Subcutaneous abdominal adipose tissue (tissue), 5 donors: ENCODE results near the gene MATN4.

ENCODE experiments used
- H3K27ac ChIP-seq: one replicate; pipeline ENCODE4 v1.7.0; 2013; ENCODE audit warnings: low read depth, mild to moderate bottlenecking, inconsistent platforms, low read length, moderate library complexity
- H3K27me3 ChIP-seq, 5 donors: one replicate each; pipeline ENCODE4 v1.7.0; 2013; ENCODE audit warnings: low read length in 5 of 5, inconsistent platforms in 1 of 5; ENCODE audit not compliant: control insufficient read depth in 5 of 5, insufficient read depth in 4 of 5
- H3K36me3 ChIP-seq, 5 donors: one replicate each; pipeline ENCODE4 v1.7.0; 2013; ENCODE audit warnings: low read length in 5 of 5; ENCODE audit not compliant: control insufficient read depth in 5 of 5, insufficient read depth in 5 of 5
- H3K4me1 ChIP-seq, 5 donors: one replicate each; pipeline ENCODE4 v1.7.0; 2013; ENCODE audit warnings: low read length in 5 of 5, mild to moderate bottlenecking in 3 of 5, moderate library complexity in 1 of 5; ENCODE audit not compliant: control insufficient read depth in 5 of 5, insufficient read depth in 5 of 5
- H3K4me3 ChIP-seq, 5 donors: one replicate each; pipeline ENCODE4 v1.7.0; 2013; ENCODE audit warnings: low read length in 5 of 5, low read depth in 1 of 5
- H3K9ac ChIP-seq, 5 donors: one replicate each; pipeline ENCODE4 v1.7.0; 2013; ENCODE audit warnings: low read length in 5 of 5, mild to moderate bottlenecking in 4 of 5, moderate library complexity in 3 of 5
- H3K9me3 ChIP-seq, 5 donors: one replicate each; pipeline ENCODE4 v1.7.0; 2013; ENCODE audit warnings: low read length in 5 of 5; ENCODE audit not compliant: control insufficient read depth in 5 of 5
- donor health status: healthy.
- donor health status: healthy.
- donor health status: healthy.
- donor health status: healthy.
- donor health status: healthy.

Gene MATN4

DNA sequence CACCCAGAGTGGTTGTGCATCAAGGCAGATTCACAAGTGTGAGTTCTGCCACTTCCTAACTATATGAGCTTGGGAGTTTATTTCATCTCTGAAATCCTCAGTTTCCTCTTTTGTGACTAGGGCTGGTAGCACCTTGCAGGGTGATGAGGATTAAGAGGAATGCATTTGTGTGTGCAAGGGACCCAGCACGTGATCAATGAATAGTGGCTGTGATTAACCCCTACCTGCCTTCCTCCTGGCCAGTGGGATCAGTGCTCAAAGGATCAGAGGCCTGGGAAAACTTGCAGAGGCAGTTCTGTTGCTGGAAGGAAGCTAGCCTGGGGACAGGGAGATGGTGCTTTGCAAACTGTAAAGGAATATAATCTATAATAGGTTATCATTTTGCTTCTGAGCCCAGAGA is 32.9 kb upstream of the MATN4 start:
- H3K27me3 ChIP-seq: no peaks in the 10 kb centered on the region
- H3K4me3 ChIP-seq: no peak overlapping the region
- H3K27ac ChIP-seq: no peak overlapping the region
- H3K9me3 ChIP-seq: no peaks in the 10 kb centered on the region
- peaks cover 20 to 90% (median 77%) of the 10 kb centered on the region in 5 donors for H3K4me1 ChIP-seq
- H3K36me3 ChIP-seq: peaks cover 0 to 10% (median 4%) of the 10 kb centered on the region in 5 donors
- H3K9ac ChIP-seq: no peak overlapping the region

DNA sequence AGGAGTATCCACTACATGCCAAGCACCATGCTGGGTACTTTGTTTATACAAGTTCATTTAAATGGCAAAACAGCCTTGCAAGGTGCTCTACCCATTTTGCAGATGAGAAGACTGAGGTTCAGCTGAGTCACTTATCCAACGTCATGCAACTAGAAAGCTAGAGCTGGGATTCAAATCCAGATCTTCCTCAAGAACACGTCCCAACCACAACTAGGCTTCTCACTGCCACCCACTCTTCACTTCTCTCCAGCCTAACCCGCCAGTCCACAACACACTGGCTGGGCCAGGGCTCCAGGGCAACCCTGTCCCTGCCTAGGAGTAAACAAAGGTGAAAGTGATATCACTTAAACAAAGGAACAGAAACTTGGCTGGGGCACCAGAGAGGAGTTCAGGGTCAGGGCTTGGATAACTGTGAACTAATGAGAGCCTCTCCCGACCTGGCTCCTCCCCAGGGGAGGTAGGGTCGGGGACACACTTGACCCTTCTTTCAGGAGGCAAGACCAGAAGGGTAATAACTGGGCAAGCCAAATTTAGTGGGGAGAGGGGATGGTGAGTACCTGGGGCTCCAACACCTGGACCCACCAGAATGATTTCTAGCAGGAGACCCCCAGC is 32.2 kb upstream of the MATN4 start:
- no peak overlapping the region for H3K9ac ChIP-seq
- H3K4me3 ChIP-seq: no peak overlapping the region
- no peak overlapping the region for H3K27ac ChIP-seq
- H3K9me3 ChIP-seq: no peaks in the 10 kb centered on the region
- H3K27me3 ChIP-seq: no peaks in the 10 kb centered on the region
- peaks cover 0 to 15% (median 4%) of the 10 kb centered on the region in 5 donors for H3K36me3 ChIP-seq
- peaks cover 17 to 84% (median 71%) of the 10 kb centered on the region in 5 donors for H3K4me1 ChIP-seq

DNA sequence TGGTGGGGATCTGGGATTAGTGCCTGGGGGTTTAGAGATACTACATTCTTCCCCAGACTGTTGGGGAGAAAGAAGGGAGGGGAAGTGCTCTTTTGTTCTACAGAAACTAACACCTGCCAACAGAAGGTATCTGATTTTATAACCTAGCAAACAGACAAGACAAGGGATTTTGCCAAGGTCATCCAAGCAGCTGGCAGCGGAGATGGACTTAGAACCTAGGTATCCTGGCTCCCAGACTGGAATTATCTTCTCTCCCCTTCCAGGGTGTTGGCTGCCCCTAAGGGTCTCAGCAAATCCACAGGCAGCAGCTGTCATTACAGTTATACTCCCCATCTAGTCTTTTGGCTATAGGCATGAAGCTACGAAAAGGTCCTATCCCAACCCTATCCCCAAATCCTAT is 31.7 kb upstream of the MATN4 start:
- H3K27ac ChIP-seq: no peak overlapping the region
- H3K36me3 ChIP-seq: peaks cover 0 to 21% (median 5%) of the 10 kb centered on the region in 5 donors
- H3K27me3 ChIP-seq: no peaks in the 10 kb centered on the region
- H3K4me1 ChIP-seq: peaks cover 17 to 78% (median 66%) of the 10 kb centered on the region in 5 donors
- no peaks in the 10 kb centered on the region for H3K9me3 ChIP-seq
- H3K4me3 ChIP-seq: no peak overlapping the region
- no peak overlapping the region for H3K9ac ChIP-seq

DNA sequence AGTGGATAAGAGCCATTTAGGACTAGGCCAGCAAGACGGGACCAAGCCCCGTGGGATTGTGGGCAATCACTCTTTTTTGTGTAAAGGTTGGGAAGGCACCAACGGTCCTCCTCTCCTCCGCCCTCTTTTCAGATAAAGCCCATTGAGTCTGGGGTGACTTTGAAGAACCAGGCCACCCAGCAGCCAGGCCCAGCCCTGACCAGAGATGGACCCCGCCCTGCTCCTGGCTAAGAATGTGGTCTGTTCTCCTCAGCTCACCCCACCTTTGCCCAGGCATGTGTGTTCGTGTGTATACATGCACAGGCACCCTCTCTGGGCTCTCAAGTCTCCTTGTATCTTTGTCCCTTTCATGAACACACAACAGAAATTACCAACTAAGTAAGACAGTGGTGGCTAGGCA is 31.0 kb upstream of the MATN4 start:
- peaks cover 0 to 23% (median 6%) of the 10 kb centered on the region in 5 donors for H3K36me3 ChIP-seq
- peak overlapping the region; percentile 69 for H3K27ac ChIP-seq
- H3K4me1 ChIP-seq: peaks cover 13 to 71% (median 59%) of the 10 kb centered on the region in 5 donors
- H3K9me3 ChIP-seq: no peaks in the 10 kb centered on the region
- no peaks in the 10 kb centered on the region for H3K27me3 ChIP-seq
- H3K9ac ChIP-seq: no peak overlapping the region
- H3K4me3 ChIP-seq: no peak overlapping the region

DNA sequence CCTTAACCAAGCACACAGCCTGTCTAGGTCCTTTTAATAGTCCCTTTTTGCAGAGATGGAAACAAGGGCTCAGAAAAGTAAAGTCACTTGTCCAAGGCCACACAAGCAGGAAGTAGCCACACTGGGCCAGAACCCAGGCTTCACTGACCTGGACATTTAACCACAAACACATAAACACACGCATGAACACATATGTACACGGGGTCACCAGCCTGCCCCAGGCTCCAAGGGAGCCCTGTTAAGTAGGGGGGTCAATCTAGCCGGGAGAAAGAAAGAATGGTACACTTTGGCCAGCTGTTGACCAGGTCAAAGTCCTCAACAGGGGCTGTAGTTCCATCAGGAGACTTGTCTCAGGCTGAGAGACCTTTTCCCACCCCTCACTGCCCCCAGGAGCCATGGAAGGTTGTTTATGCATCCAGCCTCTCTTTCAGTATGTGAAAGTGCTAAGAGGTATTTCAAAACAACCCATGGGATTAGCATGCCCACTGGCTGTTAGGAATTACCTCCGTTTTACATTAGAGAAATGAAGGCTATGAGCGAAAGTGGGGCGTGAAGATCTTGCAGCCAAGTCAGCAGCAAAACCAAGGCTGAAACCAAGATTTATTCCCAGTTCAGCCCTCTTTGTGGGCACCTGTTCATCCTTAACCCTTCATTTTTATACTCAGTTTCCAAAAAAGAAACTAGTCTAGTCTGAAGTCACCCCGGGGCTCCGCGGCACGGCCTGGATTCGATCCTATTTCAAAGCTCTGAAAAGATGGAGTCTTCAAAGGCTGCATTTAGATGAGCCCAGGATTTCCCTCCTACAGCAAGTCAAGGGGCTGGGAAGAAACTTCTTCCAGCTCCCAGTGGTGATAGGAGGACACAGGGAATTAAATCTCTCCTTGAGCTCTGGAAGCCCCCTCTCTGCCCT is 30.3 kb upstream of the MATN4 start:
- peaks cover 0 to 23% (median 6%) of the 10 kb centered on the region in 5 donors for H3K36me3 ChIP-seq
- H3K9ac ChIP-seq: peak overlapping the region in 2 of 5 donors; percentile 41 to 68
- peaks cover 13 to 64% (median 51%) of the 10 kb centered on the region in 5 donors for H3K4me1 ChIP-seq
- peak overlapping the region; percentile 69 for H3K27ac ChIP-seq
- H3K9me3 ChIP-seq: no peaks in the 10 kb centered on the region
- no peaks in the 10 kb centered on the region for H3K27me3 ChIP-seq
- peak overlapping the region in 1 of 5 donors; percentile 43 for H3K4me3 ChIP-seq

DNA sequence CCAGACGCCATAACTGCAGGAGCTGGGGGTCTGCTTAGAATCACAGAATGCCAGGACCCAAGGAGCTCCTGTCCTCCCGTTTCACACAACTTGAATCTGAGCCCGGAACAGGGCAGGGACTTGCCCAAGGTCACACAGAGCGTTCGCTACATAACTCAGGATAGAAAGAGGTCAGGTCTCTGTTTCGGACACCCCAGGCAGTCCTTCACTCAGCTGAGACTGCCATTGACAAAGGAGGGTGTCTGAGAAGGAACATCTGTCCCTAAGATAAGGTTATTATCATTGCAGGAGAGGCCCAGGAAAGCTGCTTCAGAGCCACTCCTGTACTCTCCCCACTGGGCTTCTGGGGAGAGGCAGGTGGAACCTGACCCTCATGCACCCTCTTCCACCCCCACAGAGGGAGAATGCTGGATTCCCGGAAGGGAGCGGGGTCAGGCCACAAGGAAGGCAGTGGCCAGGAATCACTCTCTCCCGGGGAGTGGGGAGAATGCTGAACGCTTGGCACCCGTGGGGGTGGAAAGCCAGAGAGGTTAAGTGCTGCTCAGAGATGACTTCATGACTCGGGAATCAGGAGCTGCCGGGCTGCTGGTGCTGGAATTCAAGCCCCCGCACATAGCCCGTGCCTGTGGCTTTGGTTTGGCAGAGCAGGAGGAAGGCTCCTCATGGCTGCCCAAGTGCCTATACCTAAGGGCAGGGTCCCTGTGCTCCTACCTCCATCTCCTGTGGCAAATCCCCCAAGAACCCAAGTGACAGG is 29.4 kb upstream of the MATN4 start:
- Histone ChIP-seq H3K9ac (peak overlapping the region in 3 of 5 donors; percentile 0 to 68 (median 41)), H3K4me3 (peak overlapping the region in 1 of 5 donors; percentile 43), H3K27me3 (no peaks in the 10 kb centered on the region), H3K4me1 (peaks cover 8 to 56% (median 43%) of the 10 kb centered on the region in 5 donors), H3K9me3 (no peaks in the 10 kb centered on the region), H3K27ac (peak overlapping the region; percentile 69), H3K36me3 (peaks cover 0 to 28% (median 12%) of the 10 kb centered on the region in 5 donors)

DNA sequence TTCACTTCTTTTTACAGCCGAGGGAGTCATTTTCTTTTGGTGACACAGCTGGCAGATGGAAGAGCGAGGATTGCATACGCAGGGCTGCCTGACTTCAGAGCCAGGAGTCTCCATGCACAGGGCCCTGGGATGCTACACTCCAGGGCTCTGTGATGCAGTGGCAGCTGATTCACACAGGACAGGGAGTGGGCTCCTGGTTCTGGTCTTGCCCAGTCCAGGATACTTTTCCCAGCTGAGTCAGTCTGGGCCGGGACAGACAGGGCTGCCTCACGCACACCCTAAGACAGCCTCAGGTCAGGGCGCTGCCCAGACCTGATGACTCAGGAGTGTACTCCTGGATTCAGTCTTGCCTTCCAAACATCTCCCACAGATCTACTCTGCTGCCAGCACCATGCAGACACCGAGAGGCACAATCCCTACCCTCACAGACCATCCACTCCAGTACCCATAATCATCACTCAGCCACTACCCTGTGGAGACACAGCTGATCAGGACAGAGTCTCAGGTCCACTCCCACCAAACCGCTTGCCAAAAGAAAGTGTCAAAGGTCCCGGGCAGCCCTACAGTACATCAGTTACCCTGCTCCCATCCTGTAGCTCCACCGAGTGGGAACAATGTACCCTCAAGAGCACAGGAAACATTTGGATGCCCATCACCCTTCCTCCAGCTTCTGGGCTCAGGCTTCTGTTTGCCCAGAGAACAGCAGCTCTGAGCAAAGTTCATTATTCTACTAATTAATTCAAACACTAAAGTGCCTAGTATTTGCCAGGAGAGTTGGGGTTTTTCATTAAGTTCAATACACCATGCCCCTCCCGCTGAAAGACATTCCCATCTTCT is 28.6 kb upstream of the MATN4 start:
- peaks cover under 1 to 32% (median 14%) of the 10 kb centered on the region in 5 donors for H3K36me3 ChIP-seq
- H3K4me1 ChIP-seq: peaks cover 4 to 48% (median 35%) of the 10 kb centered on the region in 5 donors
- no peak overlapping the region for H3K4me3 ChIP-seq
- H3K9ac ChIP-seq: peak overlapping the region in 2 of 5 donors; percentile 0 to 63
- no peaks in the 10 kb centered on the region for H3K9me3 ChIP-seq
- peak overlapping the region; percentile 69 for H3K27ac ChIP-seq
- H3K27me3 ChIP-seq: no peaks in the 10 kb centered on the region

DNA sequence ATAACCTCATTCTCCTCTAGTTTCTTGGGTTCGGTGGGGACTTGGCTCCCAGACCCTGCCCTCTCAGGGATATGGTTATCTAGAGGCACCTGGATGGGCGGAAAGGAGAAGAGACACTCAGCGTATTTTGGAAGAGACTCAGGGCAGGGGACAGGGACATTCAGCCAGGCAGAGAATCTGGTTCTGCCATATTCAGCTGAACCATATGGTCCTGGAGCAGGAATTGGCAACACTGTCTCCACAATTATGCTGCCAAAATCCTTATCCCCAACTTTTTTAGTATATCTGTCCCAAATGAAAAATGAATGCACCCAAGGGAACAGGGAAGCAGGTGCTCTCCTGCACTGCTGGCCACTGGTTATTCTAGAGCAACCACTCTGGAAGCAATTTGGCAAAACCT is 22.4 kb upstream of the MATN4 start:
- Histone ChIP-seq H3K9ac (no peak overlapping the region), H3K36me3 (peaks cover 9 to 71% (median 58%) of the 10 kb centered on the region in 5 donors), H3K9me3 (no peaks in the 10 kb centered on the region), H3K4me1 (no peaks in the 10 kb centered on the region), H3K27ac (no peak overlapping the region), H3K27me3 (no peaks in the 10 kb centered on the region), H3K4me3 (no peak overlapping the region)
